HG02870 (cell line): ENCODE results near the gene TREML2.
"Not testable (repeated sequence)": the region's sequence is repeated elsewhere in the genome, so short reads cannot be mapped to it uniquely, and the experiment has no call there.

ENCODE experiments used
- ATAC-seq: cut with Tn5 transposase; IDR thresholded peaks from one replicate; pipeline ENCODE4 v1.9.1; 2021; ENCODE audit warnings: mild to moderate bottlenecking, moderate library complexity; ENCODE audit not compliant: unreplicated experiment

The TREML2 gene, protein sequence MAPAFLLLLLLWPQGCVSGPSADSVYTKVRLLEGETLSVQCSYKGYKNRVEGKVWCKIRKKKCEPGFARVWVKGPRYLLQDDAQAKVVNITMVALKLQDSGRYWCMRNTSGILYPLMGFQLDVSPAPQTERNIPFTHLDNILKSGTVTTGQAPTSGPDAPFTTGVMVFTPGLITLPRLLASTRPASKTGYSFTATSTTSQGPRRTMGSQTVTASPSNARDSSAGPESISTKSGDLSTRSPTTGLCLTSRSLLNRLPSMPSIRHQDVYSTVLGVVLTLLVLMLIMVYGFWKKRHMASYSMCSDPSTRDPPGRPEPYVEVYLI

DNA sequence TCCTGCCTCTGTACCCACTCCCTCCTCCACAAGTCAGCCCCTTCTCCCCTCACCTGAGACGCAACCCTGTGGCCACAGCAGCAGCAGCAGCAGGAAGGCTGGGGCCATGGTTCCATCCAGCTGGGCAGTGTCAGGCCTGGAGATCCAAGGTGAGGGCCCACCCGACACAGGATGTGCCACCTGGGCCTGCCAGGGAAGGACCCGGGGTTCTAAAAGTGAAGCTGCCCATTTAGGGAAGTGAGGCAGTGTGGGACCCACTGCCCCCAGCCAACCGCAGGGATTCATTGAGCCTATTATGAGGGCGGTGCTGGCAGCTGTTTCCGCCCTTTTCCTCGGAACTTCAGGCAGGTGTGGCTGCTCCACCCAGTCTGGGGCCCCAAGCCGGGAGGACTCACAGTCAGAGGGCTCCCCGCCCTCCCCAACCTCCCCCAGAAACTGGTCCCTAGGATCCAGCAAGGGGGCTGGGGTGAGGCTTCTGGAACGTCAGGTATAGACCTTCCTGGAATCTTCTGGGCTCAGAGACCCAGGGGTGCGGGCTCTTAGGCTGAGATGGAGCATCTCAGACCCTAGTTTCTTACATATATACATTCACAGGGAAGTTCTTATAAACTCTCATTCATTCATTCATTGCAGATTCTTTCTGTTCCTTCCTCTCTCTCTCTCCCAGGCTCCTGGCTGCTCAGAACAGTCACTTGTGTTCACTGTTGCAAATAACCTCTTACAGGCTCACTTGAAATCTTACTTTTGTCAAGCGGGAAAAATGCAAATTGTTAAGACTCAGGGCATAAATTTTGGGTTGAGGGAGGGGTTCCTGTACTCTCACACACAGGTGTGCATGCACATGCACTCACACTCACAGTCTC is at the start of gene TREML2:
TSS of gene TREML2 (minus strand) at position 249 of the 863 bp plus-strand sequence. CDS start at position 108, 141 bp downstream.
- no peak for ATAC-seq

DNA sequence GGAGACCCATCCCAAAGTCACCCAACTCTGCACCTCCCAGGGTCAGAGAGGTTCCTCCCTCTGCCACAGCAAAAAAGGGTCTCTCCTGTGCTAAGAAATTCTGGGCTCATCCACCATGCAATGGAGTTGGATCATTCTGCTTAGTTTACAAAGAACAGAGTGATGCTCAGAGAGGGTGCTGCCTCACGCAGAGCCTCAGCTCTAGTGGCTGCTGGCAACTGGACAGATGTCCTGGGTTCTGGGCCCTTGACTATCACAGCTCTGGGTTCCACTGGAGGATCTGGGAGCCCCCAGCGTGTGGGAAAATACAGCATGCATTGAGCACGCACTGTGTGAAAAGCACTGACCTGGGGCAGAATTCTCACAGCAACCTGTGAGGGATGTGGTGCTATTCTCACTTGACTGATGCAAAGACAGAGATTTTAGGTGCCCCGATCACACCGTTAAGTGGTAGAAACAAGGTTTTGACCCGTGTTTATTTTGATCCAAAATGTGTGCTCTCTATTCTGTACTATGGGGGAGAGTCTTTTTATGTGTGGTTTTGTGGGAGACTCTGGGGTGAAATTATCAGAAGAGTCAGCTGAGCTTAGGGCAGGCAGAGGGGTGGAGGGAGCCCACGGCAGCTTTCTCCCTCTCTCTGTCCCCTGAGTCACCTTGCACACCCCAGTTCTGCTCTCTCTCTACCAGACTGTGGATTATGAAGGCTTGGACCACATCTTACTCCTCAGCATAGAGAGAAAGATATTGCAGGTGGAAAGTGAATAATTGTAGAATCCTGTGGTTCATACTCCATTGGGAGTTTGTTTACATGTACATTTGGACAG is 47.1 kb upstream of the TREML2 start:
- no peak for ATAC-seq

DNA sequence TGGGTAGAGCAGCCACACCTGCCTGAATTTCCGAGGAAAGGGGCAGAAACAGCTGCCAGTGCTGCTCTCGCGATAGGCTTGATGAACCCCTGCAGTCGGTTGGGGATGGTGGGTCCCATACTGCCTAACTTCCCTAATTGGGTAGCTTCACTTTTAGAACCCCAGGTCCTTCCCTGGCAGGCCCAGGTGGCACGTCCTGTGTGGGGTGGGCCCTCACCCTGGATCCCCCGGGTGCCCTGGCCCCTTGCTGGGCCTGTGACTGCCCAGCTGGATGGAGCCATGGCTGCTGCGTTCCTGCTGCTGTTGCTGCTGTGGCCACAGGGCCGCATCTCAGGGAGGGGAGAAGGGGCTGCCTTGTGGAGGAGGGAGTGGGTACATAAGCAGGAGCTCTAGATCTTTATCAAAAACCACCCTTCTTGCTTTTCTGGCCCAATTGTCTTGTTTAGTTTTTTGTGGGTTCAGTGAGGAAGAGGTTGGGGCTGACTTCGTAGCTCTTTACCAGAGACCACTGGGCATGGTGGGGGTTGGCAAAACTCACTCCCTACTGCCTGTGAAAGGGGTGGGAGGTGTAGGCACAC is 46.4 kb upstream of the TREML2 start:
- ATAC-seq: no peak

DNA sequence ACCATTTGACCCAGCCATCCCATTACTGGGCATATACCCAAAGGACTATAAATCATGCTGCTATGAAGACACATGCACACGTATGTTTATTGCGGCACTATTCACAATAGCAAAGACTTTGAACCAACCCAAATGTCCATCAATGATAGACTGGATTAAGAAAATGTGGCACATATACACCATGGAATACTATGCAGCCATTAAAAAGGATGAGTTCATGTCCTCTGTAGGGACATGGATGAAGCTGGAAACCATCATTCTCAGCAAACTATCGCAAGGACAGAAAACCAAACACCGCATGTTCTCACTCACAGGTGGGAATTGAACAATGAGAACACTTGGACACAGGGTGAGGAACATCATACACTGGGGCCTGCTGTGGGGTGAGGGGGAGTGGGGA is 45.6 kb upstream of the TREML2 start:
- not testable (repeated sequence) for ATAC-seq

DNA sequence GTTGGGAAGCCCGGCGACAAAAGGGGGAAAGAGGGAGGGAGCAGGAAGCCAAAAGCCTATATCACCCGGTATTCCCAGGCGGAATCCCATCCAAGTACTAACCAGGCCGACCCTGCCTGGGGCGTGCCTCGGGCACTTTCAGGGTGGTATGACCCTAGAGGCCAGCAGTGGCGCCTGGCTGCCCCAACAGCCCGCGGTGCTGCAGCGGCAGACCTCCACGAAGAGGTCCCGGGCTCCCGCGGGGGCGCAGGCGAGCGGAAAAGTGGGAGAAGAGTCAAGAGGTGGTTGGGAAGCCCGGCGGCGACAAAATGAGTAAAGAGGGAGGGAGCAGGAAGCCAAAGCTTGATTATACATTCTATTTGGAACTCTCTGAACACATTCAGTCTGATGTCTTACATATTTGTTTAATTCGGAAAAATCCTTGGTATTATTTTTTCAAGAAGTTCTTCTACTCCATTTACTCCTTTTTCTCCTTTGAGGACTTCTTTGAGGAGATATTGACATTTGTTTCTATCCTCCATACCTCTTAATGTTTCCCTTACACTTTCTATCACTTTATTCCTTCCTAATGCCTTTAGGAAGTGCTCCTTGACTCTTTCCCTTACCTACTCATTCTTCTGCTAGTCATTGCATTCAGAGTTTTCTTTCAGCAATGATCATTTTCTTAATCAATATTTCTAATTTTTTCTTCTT is 38.7 kb upstream of the TREML2 start:
- ATAC-seq: no peak

DNA sequence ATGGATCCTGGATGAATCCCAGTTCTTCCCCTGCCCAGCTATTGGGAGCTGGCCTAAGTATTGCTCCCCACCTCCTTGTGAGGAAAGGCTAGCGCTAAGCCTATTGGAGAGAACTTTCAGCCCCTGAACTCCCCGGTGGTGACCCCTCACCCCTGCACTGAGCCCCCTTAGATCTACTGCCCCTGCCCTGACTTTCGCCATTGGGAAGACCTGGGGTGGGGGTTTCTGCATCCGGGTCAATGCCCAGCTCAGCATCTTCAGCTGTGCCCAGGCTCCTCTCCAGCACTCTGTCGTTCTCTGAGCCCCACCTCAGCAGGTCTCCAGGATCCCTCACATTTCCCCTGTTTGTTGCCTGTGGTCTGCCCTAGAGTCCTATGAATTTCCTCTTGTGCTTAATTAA is 36.2 kb upstream of the TREML2 start:
- no peak for ATAC-seq

DNA sequence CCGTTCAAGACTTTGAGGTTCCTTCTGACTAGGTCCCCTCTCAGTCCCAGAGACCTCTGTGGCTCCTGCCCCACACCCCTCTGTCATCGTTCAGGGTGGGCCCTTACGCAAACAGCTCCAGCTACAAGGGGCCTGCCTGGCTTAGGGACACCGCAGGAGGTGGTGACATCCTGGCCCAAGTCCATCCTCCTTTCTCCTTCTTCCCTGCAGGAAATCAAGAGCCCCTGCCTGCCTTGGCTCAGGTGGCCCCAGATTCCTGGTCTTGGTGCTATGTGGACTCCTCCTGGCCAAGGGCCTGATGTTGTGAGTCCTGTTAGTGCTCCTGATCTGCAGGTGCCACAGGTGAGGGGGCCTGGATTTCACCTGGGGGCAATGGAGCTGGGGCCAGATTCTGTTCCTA is 35.3 kb upstream of the TREML2 start:
- ATAC-seq: no peak

DNA sequence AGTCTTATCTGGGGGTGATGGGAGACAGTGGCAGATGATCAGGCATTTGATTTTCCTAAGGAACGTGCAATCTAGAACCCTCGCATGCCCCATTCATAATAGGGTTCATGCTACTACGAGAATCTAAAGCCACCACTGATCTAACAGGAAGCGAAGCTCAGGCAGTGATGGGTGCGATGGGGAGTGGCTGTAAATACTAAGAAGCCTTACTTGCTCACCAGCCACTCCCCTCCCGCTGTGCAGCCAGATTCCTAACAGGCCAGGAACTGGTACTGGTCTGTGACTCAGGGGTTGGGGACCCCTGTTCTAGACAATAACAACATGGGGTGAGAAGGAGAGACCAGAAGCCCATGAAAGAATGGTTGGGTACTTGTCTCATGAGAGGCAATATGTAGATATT is 31.7 kb upstream of the TREML2 start:
- ATAC-seq: no peak

DNA sequence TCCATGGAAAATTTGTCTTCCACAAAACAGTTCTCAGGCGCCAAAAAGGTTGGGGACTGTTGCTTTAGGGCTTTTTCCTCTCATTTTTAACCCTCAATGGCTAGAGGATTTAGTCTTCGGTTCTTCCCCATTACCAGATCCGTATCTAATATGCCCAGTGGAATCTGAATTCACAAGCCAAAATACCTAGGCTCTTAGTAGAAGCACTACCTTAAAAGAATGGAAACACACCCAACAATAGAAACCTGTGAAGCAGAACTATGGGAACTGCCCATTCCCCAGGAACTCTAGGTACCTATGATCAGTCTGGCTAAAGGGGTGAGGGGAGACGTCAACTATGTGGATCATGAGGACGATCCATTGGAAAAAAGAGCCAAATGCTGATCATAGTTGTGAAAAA is 30.3 kb upstream of the TREML2 start:
- ATAC-seq: no peak

DNA sequence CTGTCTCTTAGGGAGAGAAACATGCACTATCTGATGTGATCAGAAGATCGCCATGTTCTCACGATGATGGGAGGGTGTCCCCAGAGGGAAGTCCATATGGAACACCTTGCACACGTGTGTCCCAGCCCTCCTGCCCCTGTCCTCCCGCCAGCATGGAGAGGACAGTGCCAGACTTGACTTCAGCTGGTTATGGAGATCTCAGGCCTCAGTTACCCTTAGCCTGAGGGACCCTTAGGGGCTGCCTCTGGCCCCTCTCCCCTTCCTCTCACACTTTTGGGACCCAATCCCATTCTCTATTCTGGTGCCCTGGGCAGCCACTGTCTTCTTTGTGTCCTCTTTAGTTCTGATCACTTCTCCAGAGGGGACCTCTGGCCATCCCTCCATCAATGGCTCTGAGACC is 28.8 kb upstream of the TREML2 start:
- no peak for ATAC-seq

DNA sequence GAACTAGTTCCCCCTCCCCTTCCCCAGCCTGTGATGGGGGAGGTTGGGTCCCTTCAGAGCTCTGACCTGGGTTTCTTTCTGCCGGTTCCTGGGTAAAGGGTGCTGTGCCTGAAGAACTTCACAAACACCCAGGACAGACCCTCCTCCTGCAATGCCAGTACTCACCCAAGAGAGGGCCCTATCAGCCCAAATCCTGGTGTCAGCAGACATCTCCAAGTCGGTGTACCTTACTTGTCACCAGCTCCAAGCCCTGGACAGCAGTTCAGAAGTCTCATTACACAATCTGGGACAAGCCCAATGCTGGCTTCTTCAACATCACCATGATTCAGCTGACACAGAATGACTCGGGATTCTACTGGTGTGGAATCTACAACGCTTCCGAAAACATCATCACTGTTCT is 27.7 kb upstream of the TREML2 start:
- no peak for ATAC-seq

DNA sequence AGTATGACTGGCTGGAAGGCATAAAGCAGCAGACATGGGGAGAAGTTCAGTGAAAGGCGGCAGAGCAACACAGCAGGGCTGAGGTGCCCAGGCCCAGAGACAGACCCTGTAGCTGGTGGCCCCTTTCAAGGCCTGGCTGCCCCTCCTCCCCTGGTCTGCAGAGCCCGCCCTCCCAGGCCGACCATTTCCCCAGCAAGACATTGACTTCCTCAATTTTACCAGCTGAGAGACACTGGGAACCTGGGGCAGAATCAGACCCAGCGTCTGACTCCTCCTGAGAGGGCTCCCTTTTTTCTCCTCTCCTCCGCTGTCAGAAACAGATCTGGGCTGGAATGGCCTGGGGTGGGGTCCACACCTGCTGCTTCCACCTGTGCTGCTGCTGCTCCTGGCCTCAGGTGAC is 27.1 kb upstream of the TREML2 start, which contains the start of gene TREML4:
TSS of gene TREML4 (plus strand) at position 254 of the 400 bp plus-strand sequence. CDS start at position 333, 79 bp downstream.
- ATAC-seq: no peak

DNA sequence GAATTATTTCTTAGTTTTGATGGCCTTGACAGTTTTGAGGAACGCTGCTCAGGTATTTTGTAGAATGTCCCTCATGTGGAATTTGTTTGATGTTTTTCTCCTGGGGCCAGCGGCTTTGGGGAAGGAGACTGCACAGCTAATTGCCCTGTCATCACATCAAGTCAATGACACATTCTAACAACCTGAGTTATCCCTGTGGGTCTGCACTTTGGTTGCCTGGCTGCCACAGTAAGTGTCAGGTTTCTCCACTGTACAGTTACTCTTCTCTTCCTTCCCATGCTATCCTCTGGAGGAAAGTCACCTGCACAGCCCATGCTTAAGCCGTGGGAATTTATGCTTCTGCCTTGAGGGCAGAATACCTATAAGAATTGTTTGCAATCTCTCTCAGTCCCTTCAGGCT is 25.8 kb upstream of the TREML2 start:
- no peak for ATAC-seq

DNA sequence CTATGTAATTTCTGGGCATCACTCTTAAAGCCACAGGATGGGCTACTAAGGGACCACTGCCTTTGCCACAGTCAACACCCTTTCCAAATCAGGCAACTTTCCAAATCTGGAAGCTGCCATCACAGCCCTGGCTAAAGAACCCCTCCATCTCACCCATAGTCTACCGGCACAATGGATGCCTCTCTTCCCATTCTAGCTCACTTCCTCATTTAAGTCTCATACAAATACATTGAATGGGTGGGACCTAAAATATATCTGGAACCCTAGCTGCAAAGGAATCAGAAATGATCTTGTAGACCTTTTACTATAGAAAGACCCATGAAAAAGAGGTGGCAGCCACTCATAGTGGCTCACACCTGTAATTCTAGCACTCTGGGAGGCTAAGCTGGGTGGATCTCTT is 23.9 kb upstream of the TREML2 start:
- no peak for ATAC-seq

DNA sequence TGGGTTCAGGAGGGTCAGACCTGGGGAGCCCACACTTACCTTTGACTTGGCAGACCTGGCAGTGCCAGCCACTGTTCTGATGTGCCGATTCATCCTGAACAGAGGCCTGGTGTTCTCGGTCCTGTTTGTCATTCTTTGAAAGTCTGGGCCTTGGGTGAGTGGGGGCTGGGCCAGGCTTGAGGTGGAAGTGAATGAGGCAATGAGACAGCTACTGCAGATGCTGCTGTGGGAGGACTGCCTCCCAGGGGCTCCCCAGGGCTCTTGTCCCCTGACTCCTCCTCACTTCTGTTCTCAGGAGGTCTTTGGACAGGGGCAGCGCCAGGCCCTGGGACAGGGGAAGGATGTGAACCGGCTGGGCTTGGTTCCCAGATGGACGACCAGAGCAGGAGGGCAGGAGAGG is 21.6 kb upstream of the TREML2 start:
- no peak for ATAC-seq

DNA sequence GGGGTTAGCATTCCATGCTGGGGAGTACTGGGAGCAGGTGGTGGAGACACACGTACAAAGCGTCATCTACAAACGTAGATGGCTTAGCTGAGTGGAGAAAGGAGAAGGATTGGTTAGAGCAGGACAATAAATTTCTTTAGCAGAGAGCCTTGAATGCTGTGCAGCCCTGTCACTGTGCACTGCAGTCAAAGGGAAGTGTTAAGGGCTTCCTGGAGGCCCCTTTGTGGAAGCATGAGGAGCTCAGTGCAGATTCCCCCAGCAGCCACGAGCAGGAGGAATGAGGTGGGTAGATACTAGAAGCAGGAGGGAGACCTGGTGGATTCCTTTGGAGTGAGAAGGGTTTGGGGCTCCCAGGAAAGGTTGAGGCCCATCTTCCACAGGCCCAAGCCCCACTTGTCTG is 21.1 kb upstream of the TREML2 start:
- no peak for ATAC-seq

DNA sequence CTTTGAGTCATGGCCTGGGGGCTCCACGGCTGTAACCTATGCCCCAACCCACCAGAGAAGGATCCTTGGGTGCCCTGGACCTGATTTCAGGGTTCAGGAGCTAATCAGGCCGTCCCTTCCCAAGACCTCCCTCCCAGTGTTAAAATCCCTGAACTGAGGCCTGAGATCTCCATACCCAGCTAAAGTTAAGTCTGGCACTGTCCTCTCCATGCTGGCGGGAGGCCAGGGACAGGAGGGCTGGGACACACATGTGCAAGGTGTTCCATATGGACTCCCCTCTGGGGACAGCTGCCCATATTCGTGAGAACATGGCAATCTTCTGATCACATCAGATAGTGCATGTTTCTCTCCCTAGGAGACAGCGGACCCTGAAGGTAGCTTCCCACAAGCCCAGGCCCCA is 15.7 kb upstream of the TREML2 start:
- no peak for ATAC-seq

DNA sequence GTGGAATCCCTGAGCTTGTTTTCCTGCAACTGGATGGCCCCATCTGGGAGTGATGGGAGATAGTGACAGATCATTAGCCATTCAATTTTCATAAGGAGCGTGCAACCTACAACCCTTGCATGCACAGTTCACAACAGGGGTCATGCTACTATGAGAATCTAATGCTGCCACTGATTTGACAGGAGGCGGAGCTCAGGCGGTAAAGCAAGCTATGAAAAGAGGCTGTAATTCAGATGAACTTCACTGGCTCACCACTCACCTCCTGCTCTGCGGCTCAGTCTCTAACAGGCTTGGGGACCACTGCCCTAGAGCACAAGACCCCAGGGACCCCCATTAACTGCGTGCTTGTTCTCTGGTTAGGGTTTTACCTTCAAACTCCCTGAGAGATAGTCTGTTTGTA is 14.8 kb upstream of the TREML2 start:
- ATAC-seq: no peak

DNA sequence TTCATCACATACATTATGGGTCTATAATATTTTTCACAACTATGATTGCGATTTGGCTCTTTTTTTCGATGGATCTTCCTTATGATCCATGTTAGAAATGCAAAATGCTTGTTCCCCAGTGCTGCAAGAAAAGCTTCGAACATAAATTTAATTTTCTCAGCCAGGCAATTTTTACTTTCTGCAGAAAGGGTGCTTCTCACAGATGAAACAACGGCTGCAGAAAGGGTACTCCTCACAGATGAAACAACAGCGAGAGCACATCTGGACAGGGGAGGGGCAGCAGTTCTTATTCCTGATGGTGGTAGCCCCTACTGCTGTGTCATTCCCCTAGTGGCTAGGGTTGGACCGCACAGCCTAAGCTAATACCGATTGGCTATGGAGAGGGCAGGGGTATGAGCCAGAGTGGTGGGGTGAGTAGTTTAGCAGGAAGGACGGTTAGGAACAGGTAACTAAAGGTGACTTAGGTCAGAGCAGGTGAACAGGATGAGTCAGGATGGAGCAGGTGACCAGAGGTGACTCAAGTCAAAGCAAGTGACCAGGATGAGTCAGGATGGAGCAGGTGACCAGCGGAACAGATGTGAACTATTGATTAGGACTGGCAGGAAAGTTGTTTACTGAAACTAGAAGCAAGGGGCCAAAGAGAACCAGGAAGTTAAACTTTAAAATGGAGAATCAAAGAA is 13.8 kb upstream of the TREML2 start:
- ATAC-seq: no peak
